Stimulated activated CD4-positive, alpha-beta T cell treated with anti-CD3 and anti-CD28 coated beads, Interleukin-4, amount 100 ng/mL, for 4 hours (primary cell): ENCODE measurements around the gene ANXA8.
"Not testable (repeated sequence)": the region's sequence is repeated elsewhere in the genome, so short reads cannot be mapped to it uniquely, and the experiment has no call there.

ENCODE experiments used
- DNase-seq, 2 experiments: peaks; one replicate each; pipeline ENCODE4 v3.0.0-alpha.2; 2020

The ANXA8 gene, protein sequence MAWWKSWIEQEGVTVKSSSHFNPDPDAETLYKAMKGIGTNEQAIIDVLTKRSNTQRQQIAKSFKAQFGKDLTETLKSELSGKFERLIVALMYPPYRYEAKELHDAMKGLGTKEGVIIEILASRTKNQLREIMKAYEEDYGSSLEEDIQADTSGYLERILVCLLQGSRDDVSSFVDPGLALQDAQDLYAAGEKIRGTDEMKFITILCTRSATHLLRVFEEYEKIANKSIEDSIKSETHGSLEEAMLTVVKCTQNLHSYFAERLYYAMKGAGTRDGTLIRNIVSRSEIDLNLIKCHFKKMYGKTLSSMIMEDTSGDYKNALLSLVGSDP

DNA sequence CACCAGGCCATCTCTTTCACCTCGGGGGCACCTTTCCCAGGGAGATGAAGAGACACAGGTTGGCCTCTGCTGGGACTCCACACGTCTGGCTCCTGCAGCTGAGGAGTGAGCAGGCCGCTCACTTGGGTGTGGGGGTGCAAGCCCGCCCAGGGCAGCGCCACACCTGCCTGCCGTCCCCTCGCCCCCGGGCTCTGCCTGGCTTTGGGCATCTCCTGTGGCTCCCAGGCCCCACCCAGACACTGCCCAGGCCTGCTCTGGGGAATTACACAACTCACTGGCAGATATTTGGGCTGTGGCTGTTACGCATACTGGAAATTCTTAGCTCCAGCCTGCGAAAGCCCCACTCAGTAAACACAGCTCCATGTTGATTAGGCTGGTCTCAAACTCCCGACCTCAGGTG is at the start of gene ANXA8:
ANXA8 (minus strand) TSS at position 193 of the 400 bp plus-strand sequence; CDS start at position 11, 182 bp downstream.
- DNase-seq = not testable (repeated sequence)

DNA sequence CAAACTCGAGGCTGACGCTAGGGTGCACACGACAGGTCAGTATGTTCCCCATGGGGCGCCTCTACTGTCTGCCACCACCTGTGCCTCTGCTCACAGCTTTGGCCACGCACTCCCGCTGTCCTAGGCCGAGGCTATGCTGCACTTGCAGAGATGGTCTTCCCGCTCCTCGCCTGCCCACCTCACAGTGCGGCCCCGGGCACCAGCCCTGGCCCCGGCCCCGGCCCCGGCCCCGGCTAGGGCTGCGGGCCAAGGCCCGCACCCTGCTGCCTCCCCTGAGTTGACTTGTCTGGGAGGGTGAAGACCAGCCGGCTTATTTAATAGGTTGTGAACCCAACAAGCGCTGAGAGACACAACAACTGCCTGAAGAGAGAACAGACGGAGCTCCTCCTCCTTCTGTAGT is 39.6 kb upstream of the ANXA8 start, which contains the start of gene AGAP9:
AGAP9 (minus strand) TSS at position 164 of the 400 bp plus-strand sequence; CDS start at position 52, 112 bp downstream.
- not testable (repeated sequence) for DNase-seq

DNA sequence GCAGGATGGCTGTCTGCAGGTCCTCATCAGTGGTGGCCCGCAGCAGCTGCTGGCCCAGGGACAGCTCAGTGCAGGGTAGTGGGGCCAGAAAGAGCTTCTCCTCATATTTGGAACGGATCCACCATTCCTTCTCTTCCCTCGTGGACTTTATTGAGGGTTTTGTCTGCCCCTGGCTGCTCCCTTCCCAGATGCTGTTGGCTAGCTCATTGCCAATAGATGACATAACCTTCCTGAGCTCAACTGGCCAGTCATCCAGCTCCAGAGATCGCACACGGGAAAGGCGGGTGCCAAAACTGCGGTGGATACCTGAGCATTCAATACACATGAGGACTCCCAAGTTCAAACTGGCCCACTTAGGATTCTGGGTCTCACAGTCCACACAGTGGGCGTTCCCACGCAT is 18.4 kb upstream of the ANXA8 start:
- DNase-seq = not testable (repeated sequence)

DNA sequence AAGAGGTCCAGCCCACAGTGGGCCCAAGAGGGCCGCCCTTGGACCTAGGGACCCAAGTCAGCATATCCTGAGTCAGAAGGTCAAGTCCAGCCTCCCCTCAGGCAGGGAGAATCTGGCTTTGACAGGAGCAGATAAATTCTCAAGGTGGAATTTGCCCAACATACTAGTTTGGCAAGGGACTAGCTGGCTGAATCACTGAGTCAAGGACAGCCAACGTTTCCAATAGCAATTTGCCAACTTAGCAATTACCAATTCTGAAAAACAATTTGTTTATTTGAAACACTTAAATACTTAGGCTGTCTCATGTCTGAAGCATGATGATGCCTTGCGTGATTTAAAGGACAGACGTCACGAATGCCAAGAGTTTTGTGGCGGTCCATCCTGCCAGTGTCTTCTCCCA is 10.3 kb upstream of the ANXA8 start:
- not testable (repeated sequence) for DNase-seq

DNA sequence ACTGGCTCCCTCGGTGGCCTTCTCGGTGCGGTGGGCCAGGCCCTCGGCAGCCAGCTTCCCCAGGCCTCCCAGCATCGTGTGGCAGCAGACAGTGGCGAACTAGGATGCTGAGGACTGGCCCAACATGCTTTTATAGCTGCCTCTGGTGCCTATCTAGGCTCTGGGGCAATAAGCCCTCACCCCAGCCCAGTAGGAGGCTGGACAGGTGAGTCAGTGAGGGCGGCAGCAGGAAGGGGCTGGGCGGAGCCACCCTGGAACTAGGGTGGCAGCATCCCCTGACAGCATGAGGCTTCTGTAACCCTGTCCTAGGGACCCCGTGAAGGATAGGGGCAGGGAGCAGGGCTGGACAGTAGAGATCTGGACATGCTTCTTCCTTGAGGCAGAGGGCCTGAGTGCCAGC is 7.7 kb upstream of the ANXA8 start, which contains the start of gene FAM25G:
FAM25G (minus strand) TSS at position 101 of the 400 bp plus-strand sequence; CDS start at position 75, 26 bp downstream.
- DNase-seq = not testable (repeated sequence)

DNA sequence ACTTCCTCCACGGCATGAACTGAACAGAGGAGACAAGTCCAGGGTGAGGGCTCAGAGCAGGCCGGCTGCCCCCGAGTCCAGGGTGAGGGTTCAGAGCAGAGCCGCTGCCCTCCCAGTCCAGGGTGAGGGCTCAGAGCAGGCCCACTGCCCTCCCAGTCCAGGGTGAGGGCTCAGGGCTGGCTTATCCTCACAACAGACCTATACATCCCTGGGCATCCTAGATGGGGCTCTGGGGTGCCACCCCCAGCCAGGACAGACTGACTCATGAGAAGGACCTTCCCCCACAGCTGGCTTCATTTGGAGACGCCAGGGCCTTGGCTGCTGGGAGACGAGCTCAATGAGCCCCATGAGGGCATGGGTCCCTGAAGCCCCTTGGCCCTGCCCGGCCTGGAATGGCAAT is 5.7 kb upstream of the ANXA8 start:
- not testable (repeated sequence) for DNase-seq

DNA sequence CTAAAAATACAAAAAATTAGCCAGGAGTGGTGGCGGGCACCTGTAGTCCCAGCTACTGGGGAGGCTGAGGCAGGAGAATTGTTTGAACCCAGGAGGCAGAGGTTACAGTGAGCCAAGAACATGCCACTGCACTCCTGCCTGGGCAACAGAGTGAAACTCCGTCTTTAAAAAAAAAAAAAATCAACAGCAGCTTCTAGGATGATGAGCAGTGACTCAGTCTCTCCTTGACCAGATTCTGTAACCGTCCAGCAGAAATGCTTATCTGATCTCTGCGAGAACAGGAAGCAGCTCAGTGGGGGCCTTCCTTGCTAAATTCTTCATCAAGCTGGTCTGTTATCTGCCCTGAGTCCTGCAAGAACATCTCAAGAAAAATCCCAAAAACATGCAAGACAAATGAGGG is 2.0 kb upstream of the ANXA8 start:
- not testable (repeated sequence) for DNase-seq

DNA sequence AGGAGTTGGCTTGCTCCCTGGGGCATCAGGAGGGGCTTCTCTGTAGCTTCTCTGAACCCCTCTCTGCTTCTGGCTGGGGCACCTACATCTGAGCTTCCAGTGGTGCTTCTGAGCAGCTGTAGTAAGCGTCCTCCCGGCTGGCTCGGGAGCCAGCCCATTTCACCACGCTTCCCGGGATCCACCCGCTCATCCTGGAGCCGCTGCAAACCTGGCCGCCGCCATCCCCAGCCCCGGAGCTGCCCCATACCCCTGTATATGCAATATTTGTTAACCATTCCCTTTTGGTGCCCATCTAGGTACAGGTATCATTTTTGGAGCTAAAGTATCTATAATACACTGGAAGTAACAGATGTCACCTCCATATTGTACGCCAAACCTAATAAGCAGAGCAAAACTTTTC is 871 bp upstream of the ANXA8 start:
- DNase-seq = not testable (repeated sequence)

DNA sequence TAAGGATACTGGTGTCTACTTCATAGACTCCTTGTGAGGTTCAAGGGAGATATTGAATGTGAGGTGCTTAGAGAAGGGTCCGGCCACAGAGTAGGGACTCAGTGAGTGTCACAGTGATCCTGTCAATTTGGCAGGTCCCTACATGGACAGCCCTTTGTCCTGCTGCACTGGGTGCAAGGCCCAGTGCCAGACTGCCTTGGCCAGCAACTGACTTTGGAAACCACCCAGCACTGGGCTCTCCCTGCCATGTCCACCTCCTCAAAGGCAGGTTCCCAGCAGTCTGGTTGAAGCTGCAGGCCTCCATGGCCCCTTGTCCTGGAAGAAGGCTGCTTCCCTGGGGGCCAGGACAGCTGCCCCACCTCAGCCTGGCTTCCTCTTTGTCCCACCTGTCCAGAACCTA is 1.5 kb downstream of the ANXA8 start:
- not testable (repeated sequence) for DNase-seq

DNA sequence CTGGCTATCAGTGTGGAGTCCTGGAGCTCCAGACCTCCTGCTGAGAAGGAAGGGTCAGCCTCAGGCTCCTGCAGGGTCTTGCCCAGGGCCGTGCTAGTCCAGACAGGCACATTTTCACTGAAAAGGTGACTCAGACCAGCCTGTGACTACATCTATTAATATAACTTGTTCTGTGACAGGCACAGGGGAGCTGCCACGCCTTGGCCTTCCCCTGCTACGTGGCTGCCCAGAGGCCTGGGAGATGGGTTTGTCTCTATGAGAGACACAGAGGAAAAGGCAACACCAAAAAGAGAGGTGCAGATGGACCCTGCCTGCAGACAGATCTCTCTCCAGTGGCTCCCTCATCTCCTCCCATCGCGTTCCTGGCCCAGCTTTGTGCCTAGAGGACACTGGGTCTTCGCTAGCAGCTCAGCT is 2.1 kb downstream of the ANXA8 start:
- not testable (repeated sequence) for DNase-seq

DNA sequence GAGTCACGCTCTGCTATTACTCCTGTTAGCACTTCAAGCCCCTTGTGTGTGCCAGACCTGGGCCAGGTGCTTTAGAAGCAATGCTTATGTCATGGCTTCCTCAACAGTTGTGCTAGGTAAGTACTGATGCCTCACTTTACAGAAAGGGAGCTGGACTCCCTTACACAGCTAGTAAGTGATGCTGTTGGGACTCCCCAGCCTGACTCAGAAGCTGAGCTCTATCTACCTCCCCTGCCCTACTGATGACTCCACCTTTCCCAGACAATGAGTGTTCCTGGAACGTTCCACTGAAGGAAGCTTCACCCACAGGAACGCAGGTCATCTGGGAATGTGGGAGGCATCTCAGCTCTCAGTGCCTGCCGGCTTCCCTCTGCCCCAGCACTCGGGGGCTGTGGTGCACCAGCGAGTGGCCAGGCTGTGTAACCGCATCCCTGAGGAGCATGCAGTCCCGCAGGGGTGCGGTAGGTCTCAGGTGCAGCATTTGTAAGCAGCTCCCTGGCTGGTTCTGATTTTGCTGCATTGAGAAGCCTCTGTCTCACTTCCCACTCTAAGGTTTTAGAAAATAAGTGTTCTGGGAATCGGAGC is 2.6 kb downstream of the ANXA8 start:
- not testable (repeated sequence) for DNase-seq

DNA sequence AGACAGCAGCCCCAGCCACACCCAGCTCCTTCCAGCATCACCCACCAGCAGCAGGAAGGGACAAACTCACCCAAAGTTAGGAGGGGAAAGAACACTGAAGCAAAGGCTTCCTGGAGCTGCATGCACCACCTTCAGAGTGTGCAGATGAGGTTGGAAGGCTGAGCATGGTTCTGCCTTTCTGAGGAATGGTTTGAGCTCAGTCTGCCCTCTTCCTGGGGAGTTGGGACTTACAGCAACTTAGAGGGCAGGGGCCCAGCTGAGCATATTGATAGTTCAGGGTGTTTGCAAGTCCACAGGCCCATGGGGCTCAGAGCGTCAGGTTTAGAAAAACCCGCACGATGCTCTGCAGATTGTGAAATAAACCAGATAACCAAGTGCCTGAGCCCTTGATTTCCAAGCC is 3.8 kb downstream of the ANXA8 start:
- DNase-seq = not testable (repeated sequence)

DNA sequence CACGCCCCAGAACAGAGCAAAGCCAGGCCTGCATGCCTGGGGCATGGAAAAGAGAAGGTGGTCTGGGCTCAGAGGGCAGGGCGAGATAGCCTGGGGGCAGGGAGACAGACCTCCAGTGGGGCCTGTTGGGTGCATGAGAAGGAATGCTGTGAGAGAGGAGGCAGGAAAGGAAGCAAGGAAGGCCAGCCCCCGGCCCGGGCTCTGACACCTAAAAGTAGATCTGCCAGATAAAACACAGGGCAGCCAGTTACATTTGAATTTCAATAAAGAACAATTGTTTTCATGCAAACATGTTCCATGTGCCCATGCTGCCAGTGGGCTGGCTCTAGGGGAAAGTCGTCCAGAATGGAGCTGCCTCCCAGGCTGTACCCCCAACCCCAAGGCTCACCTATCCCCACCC is 5.8 kb downstream of the ANXA8 start:
- DNase-seq = not testable (repeated sequence)

DNA sequence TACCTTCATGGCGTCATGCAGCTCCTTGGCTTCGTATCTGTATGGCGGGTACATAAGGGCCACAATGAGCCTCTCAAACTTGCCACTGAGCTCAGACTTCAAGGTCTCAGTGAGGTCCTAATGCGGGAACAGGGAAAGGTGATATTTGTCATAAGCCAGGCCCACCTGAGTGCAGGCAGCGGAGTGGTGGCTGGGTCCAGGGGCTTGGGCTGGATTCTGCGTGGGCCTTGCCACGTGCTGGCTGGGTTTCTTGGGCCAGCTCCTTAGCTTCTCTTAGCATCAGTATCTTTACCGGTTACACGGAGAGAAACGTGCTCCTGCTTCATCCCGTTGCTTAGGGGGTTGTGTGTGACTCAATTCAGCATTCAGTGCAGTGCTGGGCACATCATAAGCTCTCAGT is 6.8 kb downstream of the ANXA8 start:
- not testable (repeated sequence) for DNase-seq

DNA sequence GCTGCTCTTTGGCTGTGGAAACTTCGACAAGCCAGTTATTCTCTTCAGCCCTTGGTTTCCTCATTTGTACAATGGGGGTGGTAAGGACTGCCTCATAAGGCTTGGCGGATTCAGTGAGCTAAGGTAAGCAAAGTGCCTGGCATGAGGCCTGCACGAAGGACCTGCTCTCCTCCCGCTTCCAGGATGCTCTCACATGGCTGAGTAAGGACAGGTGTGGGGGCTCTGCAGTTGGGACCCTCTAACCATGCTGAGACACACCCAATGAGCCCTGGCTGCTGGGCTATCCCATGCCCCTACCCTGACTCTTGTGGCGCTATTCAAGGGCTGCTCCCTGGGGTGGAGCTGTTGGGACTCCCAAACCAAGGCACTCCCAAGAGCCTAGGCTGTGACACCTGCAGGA is 8.8 kb downstream of the ANXA8 start:
- DNase-seq = not testable (repeated sequence)

DNA sequence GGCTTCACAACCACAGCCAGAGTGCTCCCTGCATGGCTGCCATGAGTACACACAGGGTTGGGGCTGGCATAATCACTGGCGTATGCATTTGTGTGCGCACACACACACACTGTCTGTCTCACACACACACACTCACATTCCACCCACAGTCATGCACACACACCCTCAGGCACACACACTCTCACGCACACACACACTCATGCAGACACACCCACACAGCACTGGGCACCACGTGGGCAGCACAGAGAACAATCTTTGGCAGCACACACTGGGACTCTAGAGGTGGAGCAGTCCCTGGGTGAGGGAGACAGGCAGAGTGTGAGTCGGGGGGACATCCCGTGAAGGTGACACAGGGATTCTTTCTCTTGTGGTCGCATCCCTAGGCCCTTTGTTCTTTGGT is 10.4 kb downstream of the ANXA8 start:
- not testable (repeated sequence) for DNase-seq

DNA sequence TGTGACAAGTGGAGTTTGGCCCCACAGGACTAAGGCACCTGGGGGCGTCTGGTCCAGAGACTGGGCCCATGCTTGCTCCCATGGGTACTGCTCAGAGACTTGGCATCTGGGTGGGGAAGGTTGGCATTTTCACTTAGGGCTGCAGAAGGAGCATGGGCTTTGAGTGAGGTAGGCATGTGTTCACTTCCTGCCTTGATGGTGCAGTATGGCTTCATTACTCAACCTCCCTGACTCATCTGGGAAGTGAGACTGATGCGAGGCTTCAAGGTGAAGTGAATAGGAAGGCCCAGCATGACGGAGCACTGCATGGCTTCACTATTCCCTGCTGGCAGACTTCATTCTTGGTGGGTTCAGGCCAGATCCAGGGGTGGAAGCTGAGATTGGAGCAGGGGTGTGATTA is 11.3 kb downstream of the ANXA8 start:
- not testable (repeated sequence) for DNase-seq

DNA sequence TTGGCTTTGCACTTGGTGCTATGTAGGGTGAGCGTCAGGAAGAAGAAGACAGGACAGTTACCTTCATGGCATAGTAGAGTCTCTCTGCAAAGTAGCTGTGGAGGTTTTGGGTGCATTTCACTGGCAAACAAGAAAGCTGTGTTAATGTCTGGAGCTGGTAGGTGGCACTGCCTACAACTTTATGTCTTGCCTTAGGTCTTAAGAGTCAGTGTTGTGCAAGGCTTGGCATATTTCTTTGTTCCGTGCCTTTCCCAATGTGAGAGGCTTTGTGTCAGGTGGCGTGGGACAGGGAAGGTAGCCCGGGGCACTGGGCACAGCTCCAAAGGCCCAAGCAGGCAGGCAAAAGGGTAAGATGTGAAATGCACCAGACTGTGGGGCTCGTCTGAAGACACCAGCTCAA is 11.8 kb downstream of the ANXA8 start:
- not testable (repeated sequence) for DNase-seq

DNA sequence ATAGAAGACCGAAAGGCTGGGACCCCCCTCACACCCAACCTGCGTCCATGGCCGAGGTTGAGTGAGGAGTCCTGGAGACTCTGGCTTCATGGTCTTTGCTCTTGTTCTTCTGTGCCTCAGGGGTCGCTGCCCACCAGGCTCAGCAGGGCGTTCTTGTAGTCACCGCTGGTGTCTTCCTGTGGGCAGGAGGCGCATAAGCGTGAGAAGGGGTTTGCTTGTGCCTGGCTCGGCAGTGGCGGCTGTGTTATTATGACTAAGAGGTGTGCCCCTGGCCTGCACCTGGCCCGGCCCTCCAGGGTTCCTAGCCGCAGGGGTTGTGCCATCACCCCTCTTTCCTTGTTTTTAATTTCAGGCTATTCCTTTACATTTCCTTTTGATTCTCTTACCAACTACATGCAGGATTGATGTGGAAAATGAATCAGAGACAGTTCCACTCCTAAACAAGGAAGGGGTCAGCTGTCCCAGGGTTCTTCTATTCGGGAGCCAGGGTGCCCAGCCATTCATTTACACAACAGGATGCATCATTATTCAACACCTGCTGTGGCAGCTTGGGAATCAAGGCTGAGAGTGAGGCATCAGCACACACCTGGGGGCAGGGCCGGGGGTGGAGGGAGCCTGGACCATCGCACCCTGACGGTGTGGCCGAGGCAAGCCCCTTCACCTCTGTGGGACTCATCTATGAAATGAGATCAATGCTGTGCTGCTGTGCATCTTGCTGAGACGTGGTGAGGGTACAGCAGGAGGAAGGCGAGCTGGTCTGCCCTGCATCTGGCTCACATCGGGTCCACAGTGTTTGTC is 15.0 kb downstream of the ANXA8 start:
- not testable (repeated sequence) for DNase-seq

DNA sequence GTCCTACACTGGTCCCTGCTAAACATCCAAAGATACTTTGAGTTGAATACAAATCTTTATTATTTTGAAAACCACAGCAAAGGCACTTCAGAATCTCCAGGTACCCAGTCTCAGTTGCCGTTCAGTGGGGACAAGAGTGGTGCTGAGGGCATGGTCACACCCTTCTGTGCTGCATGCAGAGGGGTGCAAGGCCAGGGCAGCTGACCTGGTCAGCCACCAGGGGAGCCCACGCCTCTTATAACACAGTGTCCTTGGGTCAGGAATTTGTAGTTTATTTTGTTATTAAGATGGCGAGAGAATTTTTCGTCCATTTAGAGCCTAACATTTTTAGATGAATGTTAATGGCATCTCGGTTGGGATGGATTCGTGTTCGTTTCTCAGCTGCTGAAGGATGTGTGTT is 16.0 kb downstream of the ANXA8 start:
- DNase-seq = not testable (repeated sequence)

DNA sequence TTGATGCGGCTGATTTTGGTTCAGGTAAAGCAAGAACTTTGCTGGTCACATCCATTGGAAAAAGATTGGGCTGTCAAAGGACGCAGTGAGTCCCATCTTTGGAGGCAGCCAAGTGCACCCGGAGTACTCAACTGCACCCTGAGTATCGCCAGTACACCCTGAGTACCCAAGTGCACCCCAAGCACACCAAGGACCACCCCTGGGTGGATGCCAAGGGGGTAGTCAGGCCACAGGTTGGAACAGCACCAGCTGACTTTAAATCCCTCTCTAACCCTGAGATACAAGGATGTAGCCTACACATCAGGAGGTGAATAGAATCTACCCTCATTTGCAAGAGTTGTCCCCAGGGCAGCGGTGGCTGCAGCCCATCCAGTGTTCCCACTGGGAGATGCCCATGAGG is 16.5 kb downstream of the ANXA8 start:
- not testable (repeated sequence) for DNase-seq

DNA sequence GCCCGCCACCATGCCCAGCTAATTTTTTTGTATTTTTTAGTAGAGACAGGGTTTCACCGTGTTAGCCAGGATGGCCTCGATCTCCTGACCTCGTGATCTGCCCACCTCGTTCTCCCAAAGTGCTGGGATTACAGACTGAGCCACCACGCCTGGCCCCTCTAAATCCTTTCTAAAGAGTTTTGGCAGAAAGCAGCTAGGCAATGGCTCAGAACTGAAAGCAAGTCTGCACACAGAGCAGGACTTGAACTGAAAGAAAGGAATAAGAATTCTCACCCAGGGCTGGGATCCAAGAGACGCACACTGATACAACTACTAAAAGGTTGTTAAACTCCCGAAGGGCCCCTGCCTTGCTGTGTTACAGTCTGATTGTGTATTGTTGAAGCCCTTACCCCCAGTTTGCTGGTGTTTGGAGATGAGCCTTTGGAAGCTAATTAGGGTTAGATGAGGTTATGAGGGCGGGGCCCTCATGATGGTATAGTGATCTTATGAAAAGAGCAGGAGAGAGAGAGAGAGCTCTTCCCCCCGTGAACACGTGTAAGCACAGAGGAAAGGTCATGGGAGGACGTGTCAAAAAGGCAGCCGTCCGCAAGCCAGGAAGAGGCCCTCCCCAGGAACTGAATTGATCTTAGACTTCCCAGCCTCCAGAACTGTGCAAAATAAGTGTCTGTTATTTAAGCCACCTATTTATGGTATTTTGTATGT is 18.5 kb downstream of the ANXA8 start:
- DNase-seq = not testable (repeated sequence)
